BE2C (cell line): ENCODE measurements around the gene OGN.

Source experiments
- DNase-seq: peaks from one replicate; pipeline ENCODE4 v3.0.0-alpha.2; 2020
- H3K27me3 ChIP-seq: fragments of 250-450 bp; sonication (Bioruptor Pico); 2 replicates; pipeline ENCODE4 v1.5.1; 2020; ENCODE audit warnings: mild to moderate bottlenecking
- H3K36me3 ChIP-seq: fragments of 250-450 bp; sonication (Bioruptor Pico); 2 replicates; pipeline ENCODE4 v1.5.1; 2020; ENCODE audit warnings: mild to moderate bottlenecking
- H3K4me1 ChIP-seq: fragments of 250-450 bp; sonication (Bioruptor Pico); 2 replicates; pipeline ENCODE4 v1.5.1; 2020
- H3K4me3 ChIP-seq: 2 replicates; pipeline ENCODE4 v1.5.1; 2011; ENCODE audit warnings: low read depth, low read length
- H3K9me3 ChIP-seq: fragments of 250-450 bp; sonication (Bioruptor Pico); 2 replicates; pipeline ENCODE4 v1.5.1; 2020
- CTCF ChIP-seq: IDR thresholded peaks from 2 replicates; pipeline ENCODE4 v1.5.1; 2012; ENCODE audit warnings: mild to moderate bottlenecking, low read depth, low read length

Gene OGN

GRCh38 chr9:92385001-92385400 is 19.4 kb downstream of the OGN start:
- Histone ChIP-seq H3K27me3 (no peaks in the 10 kb centered on the region), H3K4me1 (peaks cover under 1% of the 10 kb centered on the region), H3K9me3 (no peaks in the 10 kb centered on the region), H3K4me3 (no peak overlapping the region), H3K36me3 (no peaks in the 10 kb centered on the region)
- TF ChIP-seq CTCF = no peak
- no peak for DNase-seq

DNA sequence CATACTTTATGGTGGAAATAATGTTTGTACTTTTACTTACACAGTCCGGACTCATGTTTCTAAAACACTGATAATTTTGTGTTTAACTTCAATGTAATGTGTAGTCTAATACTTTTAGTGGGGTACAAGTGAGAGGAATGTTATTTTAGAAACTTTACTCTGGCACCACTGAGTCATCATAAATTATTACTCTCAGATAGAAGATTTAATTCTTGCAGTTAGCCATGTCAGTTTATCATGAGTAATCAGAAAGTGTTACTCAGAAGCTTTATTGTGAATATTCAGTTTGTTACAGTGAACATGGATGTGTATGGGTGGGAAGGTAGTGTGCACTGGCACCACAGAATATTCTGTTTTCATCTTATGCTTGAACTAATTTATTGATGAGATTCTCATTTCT is 20.0 kb downstream of the OGN start:
- Histone ChIP-seq H3K36me3 (no peaks in the 10 kb centered on the region), H3K4me1 (peaks cover under 1% of the 10 kb centered on the region), H3K9me3 (no peaks in the 10 kb centered on the region), H3K27me3 (no peaks in the 10 kb centered on the region), H3K4me3 (no peak overlapping the region)
- TF ChIP-seq CTCF = no peak
- no peak for DNase-seq

- Histone ChIP-seq H3K4me1 (peaks cover 14% of the 10 kb centered on the region), H3K36me3 (no peaks in the 10 kb centered on the region), H3K27me3 (no peaks in the 10 kb centered on the region), H3K9me3 (no peaks in the 10 kb centered on the region), H3K4me3 (no peak overlapping the region)
- no peak for TF ChIP-seq CTCF
- no peak for DNase-seq
Observed at GRCh38 chr9:92381775-92382174, 22.6 kb downstream of the OGN start.

DNA sequence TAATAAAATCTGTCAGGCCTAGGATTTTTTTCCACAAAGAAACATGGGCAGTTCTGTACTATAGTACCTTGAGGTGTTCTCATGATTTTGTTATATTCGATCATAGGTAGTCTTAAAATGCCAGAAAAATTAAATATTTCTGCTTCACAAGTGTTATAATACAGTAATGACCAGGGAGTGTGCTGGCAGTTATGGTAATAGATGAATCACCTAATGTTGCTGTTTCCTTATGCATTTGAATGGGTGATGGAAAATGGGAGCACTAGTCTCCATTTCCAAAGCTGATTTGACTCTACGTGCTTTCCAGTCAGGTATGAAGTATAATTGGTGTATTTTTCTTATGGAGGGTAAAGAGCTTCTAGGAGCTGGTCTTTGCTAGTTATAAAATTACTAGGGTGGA is 23.8 kb downstream of the OGN start:
- no peaks in the 10 kb centered on the region for H3K36me3 ChIP-seq
- TF ChIP-seq CTCF = no peak
- DNase-seq = no peak
- H3K4me3 ChIP-seq = no peak overlapping the region
- no peaks in the 10 kb centered on the region for H3K9me3 ChIP-seq
- H3K4me1 ChIP-seq = peaks cover 14% of the 10 kb centered on the region
- no peaks in the 10 kb centered on the region for H3K27me3 ChIP-seq

DNA sequence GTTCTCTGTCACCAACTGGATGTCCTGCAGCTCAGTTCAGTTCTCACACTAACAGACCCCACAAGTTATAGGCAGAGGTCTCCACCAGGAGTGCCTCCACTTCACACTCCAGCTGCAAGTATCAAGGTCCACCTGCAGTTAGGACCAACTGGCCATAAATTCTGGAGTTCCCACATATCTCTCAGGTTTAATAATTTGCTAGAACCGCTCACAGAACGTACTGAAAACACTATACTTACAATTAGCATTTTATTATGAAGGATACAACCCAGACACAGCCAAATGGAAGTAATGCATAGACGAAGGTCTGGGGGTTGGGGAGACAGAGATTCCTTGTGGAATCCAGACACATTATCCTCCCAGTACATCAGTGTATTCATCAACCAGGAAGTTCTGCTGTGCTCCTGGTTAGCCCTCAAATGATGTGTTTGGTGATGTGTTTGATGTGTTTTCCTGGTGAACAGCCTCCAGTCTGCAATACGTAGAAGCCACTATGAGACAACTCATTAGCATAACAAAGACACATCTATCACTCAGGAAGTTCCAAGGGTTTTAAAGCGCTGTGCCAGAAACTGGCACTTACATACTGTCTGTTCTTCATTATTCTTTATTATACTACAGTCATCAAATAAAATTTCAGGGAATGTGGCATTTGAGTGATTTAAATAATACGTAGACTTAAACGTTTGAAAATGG is 25.4 kb downstream of the OGN start:
- Histone ChIP-seq H3K9me3 (no peaks in the 10 kb centered on the region), H3K36me3 (no peaks in the 10 kb centered on the region), H3K4me1 (peaks cover 14% of the 10 kb centered on the region), H3K4me3 (no peak overlapping the region), H3K27me3 (no peaks in the 10 kb centered on the region)
- DNase-seq = no peak
- no peak for TF ChIP-seq CTCF

- no peak for DNase-seq
- H3K4me1 ChIP-seq = peaks cover 14% of the 10 kb centered on the region
- H3K36me3 ChIP-seq = no peaks in the 10 kb centered on the region
- H3K4me3 ChIP-seq = no peak overlapping the region
- H3K9me3 ChIP-seq = no peaks in the 10 kb centered on the region
- H3K27me3 ChIP-seq = no peaks in the 10 kb centered on the region
- TF ChIP-seq CTCF = no peak
Observed at GRCh38 chr9:92377876-92378275, 26.5 kb downstream of the OGN start.
